ENCODE data around the gene DNAAF9.

DNAAF9 gene

DNA sequence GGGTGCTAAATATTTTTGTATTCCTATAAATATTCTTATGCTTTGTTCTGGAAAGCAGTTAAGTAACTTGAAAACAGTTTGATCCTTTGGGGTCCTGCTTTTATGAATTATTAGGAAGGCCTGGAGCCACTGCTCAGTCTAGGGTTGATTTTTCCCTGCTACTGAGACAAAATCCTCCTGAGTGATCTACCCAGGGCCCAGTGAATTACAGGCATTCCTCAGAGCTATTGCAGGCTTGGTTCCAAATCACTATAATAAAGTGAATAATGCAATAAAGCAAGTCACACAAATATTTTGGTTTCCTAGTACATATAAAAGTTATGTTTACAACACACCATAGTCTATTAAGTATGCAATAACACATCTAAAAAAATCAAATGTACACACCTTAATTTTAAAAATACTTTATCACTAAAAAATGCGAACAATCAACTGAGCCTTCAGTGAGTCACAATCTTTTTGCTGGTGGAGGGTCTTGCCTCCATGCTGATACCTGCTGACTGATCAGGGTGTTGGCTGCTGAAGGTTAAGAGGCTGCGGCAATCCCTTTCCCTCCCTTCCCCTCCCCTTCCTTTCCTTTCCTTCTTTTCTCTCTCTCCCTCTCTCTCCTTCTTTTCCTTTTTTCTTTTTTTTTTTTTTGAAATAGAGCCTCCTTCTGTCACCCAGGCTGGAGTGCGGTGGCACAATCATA is 43.0 kb downstream of the DNAAF9 start:
- DNase-seq = no peak

DNA sequence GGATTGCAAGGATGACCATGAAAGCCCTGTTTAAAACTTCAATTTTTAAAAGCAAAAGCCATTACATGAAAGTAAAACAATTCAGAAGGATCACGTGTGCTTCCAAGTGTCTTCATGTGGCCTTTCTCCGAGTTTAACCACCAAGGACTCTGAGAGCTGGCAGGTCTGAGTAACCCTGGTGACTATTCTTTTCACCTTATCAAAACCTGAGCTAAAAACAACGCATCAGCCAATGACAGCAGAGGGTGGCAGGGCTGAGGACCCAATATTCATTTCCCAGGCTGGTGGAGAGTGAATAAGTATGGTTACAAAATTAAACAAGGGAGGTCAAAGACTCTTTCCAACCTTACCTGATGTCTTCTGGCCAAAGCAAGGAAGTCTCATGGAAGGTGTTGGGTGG is 46.7 kb downstream of the DNAAF9 start:
- no peak for DNase-seq

DNA sequence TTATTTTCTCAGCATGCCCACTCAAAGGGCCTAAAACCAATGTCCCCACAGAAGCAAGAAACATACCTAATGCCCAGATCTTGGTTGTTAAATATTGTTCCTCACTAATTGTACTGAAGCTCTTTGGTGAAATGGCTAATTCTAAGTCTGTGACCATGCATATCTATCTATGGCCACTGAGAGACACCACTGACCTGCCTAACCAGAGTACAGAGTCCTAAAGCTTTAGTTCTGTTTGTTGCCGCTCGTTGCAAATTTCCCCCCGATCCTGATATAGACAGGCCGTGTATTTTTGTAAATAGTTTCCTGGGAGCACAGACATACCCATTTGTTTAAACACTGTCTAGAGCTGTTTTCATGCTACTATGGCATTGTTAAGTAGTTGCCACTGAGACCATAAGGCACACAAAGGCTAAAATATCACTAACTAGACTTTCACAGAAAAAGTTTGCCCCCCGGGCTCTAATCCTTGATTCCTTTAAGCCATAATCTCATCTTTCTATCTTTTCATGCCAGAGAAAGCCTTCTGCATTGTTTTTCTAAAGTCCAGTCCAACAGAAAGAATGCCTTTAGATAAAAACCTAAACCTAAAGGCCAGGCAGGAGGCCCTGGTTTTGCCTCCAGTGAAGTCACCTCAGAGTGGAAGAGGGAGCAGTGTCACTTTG is 48.7 kb downstream of the DNAAF9 start:
- no peak for DNase-seq
